PC-3 (cell line): Measurements from ENCODE around the gene L3MBTL4.

Experiments used
- EZH2 ChIP-seq: fragments of 300-600 bp; sonication (generic); IDR thresholded peaks from one replicate; pipeline ENCODE4 v1.6.1; 2017; ENCODE audit warnings: antibody characterized with exemption, mild to moderate bottlenecking, low read length; ENCODE audit not compliant: unreplicated experiment
- EZH2phosphoT487 ChIP-seq: fragments of 300-600 bp; sonication (generic); IDR thresholded peaks from 2 replicates; pipeline ENCODE4 v1.6.1; 2018; ENCODE audit warnings: mild to moderate bottlenecking, antibody characterized with exemption, low read length, borderline replicate concordance
- TF ChIP-seq, protein P1 (sequence below): fragments of 300-600 bp; sonication (generic); conservative IDR thresholded peaks from 2 replicates; pipeline ENCODE4 v1.5.1; 2017; ENCODE audit warnings: antibody characterized with exemption, low read depth, mild to moderate bottlenecking, low read length

DNA sequence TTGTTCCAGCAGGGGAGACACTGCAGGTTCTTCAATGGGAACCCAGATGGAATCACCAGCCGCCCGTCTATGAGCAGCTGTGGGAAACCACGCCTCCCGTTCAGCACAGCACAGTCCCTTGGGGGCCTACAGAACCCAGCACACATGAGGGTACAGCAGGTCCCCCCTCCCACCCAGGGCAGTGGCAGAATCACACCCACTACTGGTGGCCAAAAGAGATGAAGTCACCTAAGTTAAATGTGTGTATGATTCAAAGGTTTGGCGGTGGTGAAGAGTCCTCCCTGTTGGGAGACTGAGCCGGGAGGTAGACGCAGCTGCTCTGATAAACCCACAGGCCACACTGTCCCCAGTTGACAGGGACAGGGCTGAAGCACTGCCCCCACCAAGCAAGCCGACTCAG is 44.3 kb downstream of the L3MBTL4 start:
- TF ChIP-seq EZH2: no peak
- TF ChIP-seq, protein P1, sequence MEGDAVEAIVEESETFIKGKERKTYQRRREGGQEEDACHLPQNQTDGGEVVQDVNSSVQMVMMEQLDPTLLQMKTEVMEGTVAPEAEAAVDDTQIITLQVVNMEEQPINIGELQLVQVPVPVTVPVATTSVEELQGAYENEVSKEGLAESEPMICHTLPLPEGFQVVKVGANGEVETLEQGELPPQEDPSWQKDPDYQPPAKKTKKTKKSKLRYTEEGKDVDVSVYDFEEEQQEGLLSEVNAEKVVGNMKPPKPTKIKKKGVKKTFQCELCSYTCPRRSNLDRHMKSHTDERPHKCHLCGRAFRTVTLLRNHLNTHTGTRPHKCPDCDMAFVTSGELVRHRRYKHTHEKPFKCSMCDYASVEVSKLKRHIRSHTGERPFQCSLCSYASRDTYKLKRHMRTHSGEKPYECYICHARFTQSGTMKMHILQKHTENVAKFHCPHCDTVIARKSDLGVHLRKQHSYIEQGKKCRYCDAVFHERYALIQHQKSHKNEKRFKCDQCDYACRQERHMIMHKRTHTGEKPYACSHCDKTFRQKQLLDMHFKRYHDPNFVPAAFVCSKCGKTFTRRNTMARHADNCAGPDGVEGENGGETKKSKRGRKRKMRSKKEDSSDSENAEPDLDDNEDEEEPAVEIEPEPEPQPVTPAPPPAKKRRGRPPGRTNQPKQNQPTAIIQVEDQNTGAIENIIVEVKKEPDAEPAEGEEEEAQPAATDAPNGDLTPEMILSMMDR: no peak
- TF ChIP-seq EZH2phosphoT487: no peak
